Central memory CD8-positive, alpha-beta T cell (primary cell): ENCODE data around the gene ATP10B.

ENCODE experiments used
- ATAC-seq: fragments of 150-1000 bp; cut with Tn5 transposase; replicated peaks from 2 replicates; pipeline ENCODE4 v1.10.0; 2022; ENCODE audit warnings: mild to moderate bottlenecking, moderate FRiP score, moderate number of reproducible peaks; ENCODE audit not compliant: poor library complexity, severe bottlenecking; ENCODE audit errors: extremely low read depth
- DNase-seq, 2 donors: peaks; one replicate each; pipeline ENCODE4 v3.0.0; 2021; ENCODE audit warnings: low spot score in 2 of 2
- H3K27ac Mint-ChIP-seq: one replicate; pipeline ENCODE4 v1.8.0; 2022; ENCODE audit warnings: low read depth, mild to moderate bottlenecking, moderate library complexity, mixed read lengths
- H3K27me3 Mint-ChIP-seq: one replicate; pipeline ENCODE4 v1.8.0; 2022; ENCODE audit warnings: mixed read lengths
- H3K36me3 Mint-ChIP-seq: one replicate; pipeline ENCODE4 v1.8.0; 2022; ENCODE audit warnings: mild to moderate bottlenecking, moderate library complexity, mixed read lengths; ENCODE audit not compliant: insufficient read depth
- H3K4me1 Mint-ChIP-seq: one replicate; pipeline ENCODE4 v1.8.0; 2022; ENCODE audit warnings: mixed read lengths
- H3K4me3 Mint-ChIP-seq: one replicate; pipeline ENCODE4 v1.8.0; 2022; ENCODE audit warnings: mild to moderate bottlenecking, moderate library complexity, mixed read lengths
- H3K9me3 Mint-ChIP-seq: one replicate; pipeline ENCODE4 v1.8.0; 2022; ENCODE audit warnings: mixed read lengths

Gene ATP10B

DNA sequence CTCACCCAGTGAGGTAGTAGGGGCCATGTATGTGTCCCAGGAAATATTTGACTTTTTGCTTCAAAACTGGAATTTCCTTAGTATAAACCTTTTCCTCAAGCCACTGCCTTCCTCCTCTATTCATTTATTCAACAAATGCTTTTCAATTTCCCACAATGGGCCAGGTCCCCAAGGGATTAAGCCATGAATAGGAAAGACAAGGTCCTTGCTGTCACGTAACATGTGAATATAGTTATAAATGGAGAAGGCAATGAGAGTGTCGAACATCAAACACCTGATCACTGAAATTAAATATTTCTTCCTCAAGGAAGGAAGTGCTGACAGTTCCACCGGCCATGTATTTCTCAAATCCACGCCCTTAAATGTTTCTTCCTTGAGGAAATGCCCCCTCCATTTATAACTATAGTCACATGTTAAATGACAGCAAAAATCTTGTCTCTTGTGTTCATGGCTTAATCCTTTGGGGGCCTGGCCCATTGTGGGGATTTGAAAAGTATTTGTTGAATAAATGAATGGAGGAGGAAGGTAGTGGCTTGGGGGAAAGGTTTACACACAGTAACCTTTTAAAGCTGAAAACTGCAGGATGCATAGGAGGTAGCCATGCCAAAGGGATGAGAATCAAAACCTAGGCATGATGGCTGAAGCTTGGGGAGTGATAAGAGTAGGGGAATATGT lies 284.8 kb downstream of the ATP10B start:
- Mint-ChIP-seq H3K4me1 (no peaks in the 10 kb centered on the region), H3K27me3 (no peaks in the 10 kb centered on the region), H3K4me3 (no peak overlapping the region), H3K36me3 (no peaks in the 10 kb centered on the region), H3K9me3 (no peaks in the 10 kb centered on the region), H3K27ac (no peak overlapping the region)
- DNase-seq (no peak), ATAC-seq (no peak)

DNA sequence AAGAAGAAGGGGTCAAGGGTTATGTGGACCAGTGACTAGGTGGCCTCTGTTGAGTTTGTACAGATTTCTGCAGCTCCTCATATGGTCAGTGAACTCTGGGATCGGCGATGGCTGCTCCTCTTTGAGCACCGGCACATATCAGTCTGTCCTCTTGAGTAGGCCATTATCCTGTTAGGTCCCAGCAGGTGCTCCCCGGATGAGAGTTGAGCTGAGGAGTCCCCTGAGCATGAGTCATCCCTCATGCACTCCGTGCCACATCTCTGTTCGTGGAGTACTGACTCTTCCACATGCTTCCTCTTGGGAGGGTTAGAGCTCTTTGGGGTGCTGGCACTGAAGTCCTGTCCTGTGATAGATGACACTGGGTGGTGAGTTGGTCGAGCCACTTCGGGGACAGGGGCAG lies 286.6 kb downstream of the ATP10B start:
- ATAC-seq (no peak), DNase-seq (no peak)
- Mint-ChIP-seq H3K9me3 (no peaks in the 10 kb centered on the region), H3K27ac (no peak overlapping the region), H3K36me3 (no peaks in the 10 kb centered on the region), H3K4me3 (no peak overlapping the region), H3K4me1 (no peaks in the 10 kb centered on the region), H3K27me3 (no peaks in the 10 kb centered on the region)

DNA sequence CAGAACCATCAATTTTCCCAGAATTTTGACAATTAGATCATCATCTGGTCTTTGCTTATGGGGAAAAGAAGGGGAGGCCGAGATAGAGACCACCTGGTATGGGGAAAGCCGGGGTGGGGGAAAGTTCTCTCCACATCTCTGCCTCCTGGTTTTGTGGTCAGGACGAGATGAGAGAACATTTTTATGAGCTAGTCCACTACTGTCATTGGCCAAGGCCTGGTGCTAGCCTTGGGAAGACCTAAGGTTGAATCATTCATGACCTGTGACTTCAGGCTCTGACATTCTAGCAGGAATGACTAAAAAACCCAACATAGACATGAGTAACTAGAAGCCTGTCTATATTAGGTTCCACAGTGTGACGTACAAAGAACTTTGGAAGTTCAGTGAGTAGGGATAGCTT lies 295.2 kb downstream of the ATP10B start:
- no peak for ATAC-seq
- H3K27ac Mint-ChIP-seq, result no peak overlapping the region

DNA sequence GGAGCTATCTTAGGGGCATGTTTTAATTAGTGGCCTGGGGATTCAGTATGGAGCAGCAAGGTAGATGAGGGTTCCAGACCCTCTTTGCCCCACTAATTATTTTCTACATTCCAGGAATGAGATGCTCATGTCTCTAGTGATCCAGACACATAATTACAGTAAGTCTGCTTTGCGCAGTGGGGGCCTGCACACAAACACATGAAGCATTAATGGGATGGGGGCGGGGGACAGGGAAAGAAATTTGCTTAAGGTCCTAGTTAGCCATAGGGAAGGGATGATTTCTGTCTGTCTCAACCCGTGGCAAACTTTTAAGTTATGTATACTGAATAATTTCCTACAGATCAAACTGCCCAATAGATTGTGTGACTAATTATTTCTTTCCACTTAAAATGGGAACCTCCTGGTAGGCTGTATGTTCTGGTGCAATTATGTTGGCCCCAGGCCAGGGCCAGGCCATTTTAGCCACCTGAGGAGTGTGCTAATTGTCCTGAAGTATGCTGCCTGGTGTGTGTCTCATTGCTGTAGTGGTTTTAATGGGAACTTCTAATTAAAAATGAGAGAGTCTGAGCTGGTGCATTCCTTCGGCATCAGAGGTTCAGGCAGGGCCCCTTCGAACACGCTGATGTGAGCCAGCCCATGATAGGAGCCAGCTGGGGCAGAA lies 295.9 kb downstream of the ATP10B start:
- no peaks in the 10 kb centered on the region for H3K4me1 Mint-ChIP-seq
- H3K9me3 Mint-ChIP-seq, result no peaks in the 10 kb centered on the region

More for the DNA sequence above, 295.2 kb downstream of the ATP10B start:
- no peak for DNase-seq
- Mint-ChIP-seq H3K27me3 (no peaks in the 10 kb centered on the region), H3K4me3 (no peak overlapping the region), H3K36me3 (no peaks in the 10 kb centered on the region), H3K4me1 (no peaks in the 10 kb centered on the region), H3K9me3 (no peaks in the 10 kb centered on the region)

DNA sequence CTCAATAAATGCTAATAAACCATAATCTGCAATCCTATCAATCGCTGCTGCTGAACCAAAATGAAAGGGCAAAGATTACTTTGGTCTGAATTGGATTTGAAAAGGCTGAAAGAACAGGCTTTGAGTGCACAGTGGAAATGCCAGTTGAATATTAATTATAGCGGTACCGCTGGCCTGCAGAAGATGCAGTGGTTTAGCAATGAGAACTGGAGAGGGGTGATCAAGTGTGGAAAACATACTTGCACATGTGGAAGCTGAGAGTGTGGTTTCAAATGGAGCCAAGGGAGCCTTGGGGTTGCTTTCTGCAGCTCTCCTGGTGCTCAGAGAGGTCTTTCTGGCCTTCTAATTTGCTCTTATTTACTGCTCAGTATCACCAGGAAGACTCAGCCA lies 296.4 kb downstream of the ATP10B start:
- DNase-seq, result no peak
- H3K4me1 Mint-ChIP-seq, result no peaks in the 10 kb centered on the region
- H3K9me3 Mint-ChIP-seq, result no peaks in the 10 kb centered on the region
- no peak overlapping the region for H3K27ac Mint-ChIP-seq
- no peaks in the 10 kb centered on the region for H3K36me3 Mint-ChIP-seq
- no peak overlapping the region for H3K4me3 Mint-ChIP-seq
- H3K27me3 Mint-ChIP-seq, result no peaks in the 10 kb centered on the region
- ATAC-seq, result no peak

More for the DNA sequence above, 295.9 kb downstream of the ATP10B start:
- Mint-ChIP-seq H3K27ac (no peak overlapping the region), H3K4me3 (no peak overlapping the region), H3K36me3 (no peaks in the 10 kb centered on the region), H3K27me3 (no peaks in the 10 kb centered on the region)
- no peak for ATAC-seq
- DNase-seq, result no peak

DNA sequence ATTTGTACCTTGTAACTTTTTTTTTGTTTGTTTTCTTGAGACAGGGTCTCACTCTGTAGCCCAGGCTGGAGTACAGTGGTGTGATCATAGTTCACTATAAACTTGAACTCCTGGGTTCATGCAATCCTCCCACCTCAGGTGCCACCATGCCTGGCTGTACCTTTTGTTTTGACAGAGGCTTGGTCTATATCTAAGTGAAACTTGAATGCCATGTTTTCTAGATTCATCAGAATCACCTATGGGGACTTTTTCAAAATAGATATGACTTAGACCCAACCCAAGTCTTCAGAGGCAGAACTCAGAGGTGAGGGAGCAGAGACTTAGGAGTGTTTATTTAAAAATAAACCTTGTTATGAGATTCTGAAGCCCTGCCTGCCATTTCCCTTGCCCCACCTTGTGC lies 301.9 kb downstream of the ATP10B start:
- Mint-ChIP-seq H3K36me3 (no peaks in the 10 kb centered on the region), H3K4me3 (no peak overlapping the region), H3K4me1 (no peaks in the 10 kb centered on the region), H3K27me3 (peaks cover 41% of the 10 kb centered on the region), H3K9me3 (no peaks in the 10 kb centered on the region), H3K27ac (no peak overlapping the region)
- ATAC-seq (no peak), DNase-seq (no peak)

DNA sequence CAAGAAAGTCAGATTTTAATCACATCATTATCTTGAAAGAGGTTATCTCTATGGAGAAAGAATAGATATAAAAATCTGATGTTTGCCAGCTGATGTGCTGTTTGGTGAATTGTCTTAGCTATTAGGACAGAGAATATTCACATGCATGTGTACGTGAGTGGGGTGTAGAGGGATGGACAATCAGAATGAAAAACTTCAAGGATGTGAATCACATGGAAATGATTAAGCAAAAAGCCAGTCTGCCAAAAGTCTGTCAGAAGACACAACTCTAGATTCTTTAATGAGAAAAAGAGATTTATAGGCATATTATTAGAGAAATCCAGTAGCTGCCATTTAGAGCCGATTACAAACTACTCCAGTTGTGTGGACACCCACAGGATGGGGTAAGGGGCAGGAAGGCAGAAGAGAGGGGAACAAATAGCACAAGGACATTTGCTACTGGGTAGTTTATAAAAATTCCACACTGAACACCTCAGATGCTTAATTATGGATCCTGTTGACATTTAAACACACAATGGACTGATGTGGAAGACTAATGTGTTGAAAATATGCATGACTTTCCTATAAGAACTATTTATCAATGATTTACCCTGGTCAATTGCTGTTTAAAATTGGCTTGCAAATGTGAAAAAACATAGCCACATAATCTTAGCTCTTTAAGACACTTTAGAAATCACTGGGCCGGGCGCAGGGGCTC lies 302.9 kb downstream of the ATP10B start:
- Mint-ChIP-seq H3K4me3 (no peak overlapping the region), H3K27ac (no peak overlapping the region), H3K9me3 (no peaks in the 10 kb centered on the region), H3K27me3 (peaks cover 42% of the 10 kb centered on the region), H3K36me3 (no peaks in the 10 kb centered on the region), H3K4me1 (no peaks in the 10 kb centered on the region)
- no peak for DNase-seq
- no peak for ATAC-seq

DNA sequence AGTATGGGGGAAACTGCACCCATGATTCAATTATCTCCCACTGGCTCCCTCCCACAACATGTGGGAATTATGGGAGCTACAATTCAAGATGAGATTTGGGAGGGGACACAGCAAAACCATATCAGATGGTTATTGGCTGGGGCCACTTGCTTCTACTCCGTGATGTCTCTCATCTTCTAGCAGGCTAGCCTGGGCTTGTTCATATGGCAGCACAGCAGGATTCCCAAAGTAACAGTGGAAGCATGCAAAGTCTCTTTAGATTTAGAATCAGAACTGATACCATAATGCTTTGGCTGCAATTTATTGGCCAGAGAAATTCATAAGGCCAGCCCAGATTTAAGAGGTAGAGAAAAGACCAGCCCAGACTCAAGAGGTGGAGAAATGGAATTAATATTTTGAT lies 304.1 kb downstream of the ATP10B start:
- no peak overlapping the region for H3K4me3 Mint-ChIP-seq
- DNase-seq (no peak), ATAC-seq (no peak)
- H3K4me1 Mint-ChIP-seq, result no peaks in the 10 kb centered on the region
- H3K27ac Mint-ChIP-seq, result no peak overlapping the region
- H3K36me3 Mint-ChIP-seq, result no peaks in the 10 kb centered on the region
- peaks cover 42% of the 10 kb centered on the region for H3K27me3 Mint-ChIP-seq
- H3K9me3 Mint-ChIP-seq, result no peaks in the 10 kb centered on the region

DNA sequence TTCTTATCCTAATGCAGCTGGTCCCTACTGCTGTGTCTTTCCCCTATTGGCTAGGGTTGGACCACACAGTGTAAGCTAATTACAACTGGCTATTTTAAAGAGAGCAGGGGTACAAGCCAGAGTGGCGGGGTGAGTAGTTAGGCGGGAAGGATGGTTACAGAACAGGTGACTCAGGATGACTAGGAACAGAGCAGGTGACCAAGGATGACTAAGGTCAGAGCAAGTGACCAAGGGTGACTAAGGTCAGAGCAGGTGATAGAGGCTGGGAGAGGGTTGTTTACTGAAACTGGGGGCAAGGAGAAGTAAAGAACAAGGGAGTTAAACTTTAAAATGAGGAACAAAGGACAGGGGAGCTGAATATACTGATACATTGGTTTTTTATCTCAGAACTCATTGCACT lies 304.9 kb downstream of the ATP10B start:
- no peaks in the 10 kb centered on the region for H3K36me3 Mint-ChIP-seq
- ATAC-seq (no peak), DNase-seq (no peak)
- H3K4me3 Mint-ChIP-seq, result no peak overlapping the region
- H3K27ac Mint-ChIP-seq, result no peak overlapping the region
- no peaks in the 10 kb centered on the region for H3K9me3 Mint-ChIP-seq
- H3K27me3 Mint-ChIP-seq, result peaks cover 42% of the 10 kb centered on the region
- no peaks in the 10 kb centered on the region for H3K4me1 Mint-ChIP-seq

DNA sequence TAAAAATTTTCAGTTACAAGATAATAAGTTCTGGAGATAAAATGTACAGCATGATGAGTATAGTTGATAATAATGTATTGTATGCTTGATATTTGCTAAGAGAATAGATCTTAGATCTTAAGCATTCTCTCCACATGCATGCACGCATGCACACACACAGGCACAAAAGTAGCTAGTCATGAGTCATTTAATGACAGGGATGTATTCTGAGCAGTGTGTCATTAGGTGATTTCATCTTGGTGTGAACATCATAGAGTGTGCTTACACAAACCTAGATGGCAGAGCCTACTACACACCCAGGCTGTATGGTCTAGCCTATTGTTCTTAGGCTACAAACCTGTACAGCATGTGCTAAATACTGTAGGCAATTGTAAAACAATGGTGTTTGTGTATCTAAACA lies 306.2 kb downstream of the ATP10B start:
- ATAC-seq (no peak), DNase-seq (no peak)
- H3K27me3 Mint-ChIP-seq, result peaks cover 42% of the 10 kb centered on the region
- no peak overlapping the region for H3K4me3 Mint-ChIP-seq
- H3K4me1 Mint-ChIP-seq, result no peaks in the 10 kb centered on the region
- H3K27ac Mint-ChIP-seq, result no peak overlapping the region
- no peaks in the 10 kb centered on the region for H3K9me3 Mint-ChIP-seq
- H3K36me3 Mint-ChIP-seq, result no peaks in the 10 kb centered on the region

DNA sequence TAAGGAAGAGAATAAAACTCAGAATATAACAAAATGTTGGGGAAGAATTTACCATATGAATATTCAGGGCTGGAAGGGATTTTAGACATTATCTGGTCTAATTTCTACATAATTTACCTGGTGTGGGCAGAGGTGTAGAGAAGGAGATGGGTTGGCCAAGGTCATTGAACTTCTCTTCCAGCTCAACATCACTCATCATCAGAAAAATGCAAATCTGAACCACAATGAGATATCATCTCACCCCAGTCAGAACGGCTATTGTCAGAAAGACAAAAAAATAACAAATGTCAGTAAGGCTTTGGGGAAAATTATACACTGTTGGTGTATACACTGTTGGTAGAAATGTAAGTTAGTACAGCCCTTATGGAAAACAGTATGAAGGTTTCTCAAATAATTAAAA lies 308.6 kb downstream of the ATP10B start:
- Mint-ChIP-seq H3K9me3 (no peaks in the 10 kb centered on the region), H3K27ac (no peak overlapping the region), H3K36me3 (no peaks in the 10 kb centered on the region), H3K4me1 (no peaks in the 10 kb centered on the region), H3K27me3 (peaks cover 30% of the 10 kb centered on the region), H3K4me3 (no peak overlapping the region)
- ATAC-seq (no peak), DNase-seq (no peak)

DNA sequence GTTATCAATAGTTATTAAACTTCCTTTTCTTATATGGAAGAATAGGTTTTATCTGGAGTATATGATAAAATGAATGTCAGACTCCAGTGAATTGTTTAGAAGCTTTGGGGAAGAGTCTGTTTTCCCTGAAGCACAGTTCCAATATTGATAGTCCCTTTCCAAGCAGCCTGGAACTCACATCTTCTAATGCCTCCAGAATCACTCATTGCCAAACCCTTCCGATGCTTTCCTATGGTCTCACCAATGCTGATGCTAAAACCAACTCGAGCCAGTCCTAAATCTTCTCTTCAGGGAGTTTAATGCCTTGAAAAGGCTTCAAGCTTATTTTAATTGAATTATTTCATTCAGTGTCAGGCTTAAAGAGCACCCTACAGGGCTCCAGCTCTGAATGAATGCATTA lies 309.2 kb downstream of the ATP10B start:
- H3K27ac Mint-ChIP-seq, result no peak overlapping the region
- H3K4me1 Mint-ChIP-seq, result no peaks in the 10 kb centered on the region
- H3K4me3 Mint-ChIP-seq, result no peak overlapping the region
- H3K36me3 Mint-ChIP-seq, result no peaks in the 10 kb centered on the region
- H3K27me3 Mint-ChIP-seq, result peaks cover 24% of the 10 kb centered on the region
- no peaks in the 10 kb centered on the region for H3K9me3 Mint-ChIP-seq
- ATAC-seq (no peak), DNase-seq (no peak)

DNA sequence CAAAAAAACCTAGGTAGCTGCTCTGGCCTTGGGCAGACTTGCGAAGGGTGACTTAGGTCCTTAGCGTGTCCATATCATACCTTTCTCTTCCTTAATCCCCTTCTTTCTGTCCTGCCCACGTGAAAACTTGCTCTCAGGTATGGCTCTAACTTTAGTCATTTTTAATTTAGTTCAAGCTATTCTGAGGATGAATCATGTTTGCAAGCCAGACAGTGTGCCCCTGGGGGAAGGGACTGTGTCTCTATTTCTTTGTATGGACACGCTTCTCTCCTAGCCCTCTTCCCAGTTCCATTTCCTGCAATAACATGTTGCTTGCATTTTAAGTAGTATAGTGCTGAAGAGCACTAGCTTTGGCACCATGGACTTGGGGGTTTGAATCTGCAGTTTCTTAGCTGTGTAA lies 309.7 kb downstream of the ATP10B start:
- Mint-ChIP-seq H3K36me3 (no peaks in the 10 kb centered on the region), H3K4me3 (no peak overlapping the region), H3K27me3 (peaks cover 19% of the 10 kb centered on the region), H3K4me1 (no peaks in the 10 kb centered on the region), H3K9me3 (no peaks in the 10 kb centered on the region), H3K27ac (no peak overlapping the region)
- no peak for ATAC-seq
- DNase-seq, result no peak
